Measurements from ENCODE around the gene RFX8. TPM values are rescaled to one million over a fixed set of nuclear protein-coding genes. Genes with fewer than 3 reads are reported as not detected.

Gene RFX8
- total and polyA plus RNA-seq, 2 of the 8 experiments (the other 6 are each of a cell fraction or from before 2014, with no cell fraction given): 0.60 to 0.97 TPM

DNA sequence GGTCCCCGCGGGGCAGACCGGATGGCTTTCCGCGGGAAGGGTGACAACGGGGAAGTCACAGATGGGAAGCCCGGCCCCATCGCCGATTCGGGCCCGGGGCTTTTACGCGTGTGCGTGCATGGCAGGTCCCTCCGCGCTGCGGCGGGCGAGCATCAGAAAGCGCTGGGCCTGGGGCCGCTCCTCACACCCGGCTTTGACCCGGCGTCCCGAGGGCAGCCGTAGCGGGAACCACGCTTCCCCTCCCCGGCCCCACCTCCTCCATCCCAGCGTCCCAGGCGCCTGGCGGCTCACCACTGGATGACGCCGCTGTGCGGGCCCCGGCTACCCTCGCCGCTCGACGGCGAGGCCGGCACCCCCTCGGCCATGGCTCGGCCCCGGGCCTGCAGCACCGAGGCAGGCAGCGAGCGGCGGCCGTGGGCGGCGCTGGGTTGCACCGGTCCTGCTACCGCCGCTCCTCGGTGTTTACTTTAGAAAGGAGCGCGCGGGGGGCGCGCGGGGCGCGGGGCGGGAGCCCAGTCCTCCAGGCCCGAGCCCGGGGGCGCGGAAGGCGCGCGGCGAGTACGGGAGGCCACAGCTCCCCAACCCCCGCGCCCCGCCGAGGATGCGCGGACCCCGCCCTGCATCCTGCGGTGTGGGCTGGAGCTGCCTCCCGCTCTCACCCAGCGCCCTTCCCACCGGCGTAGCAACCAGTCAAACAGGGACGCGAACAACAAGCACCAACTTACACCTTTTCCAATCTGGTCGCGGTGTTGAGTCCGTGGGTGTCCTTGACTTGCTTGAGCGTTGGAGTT, 806 bp downstream of the RFX8 start:
- H2BK20ac ChIP-seq (ENCODE audit: low read length): no peak overlapping the region
- H2BK12ac ChIP-seq (ENCODE audit: low read depth, low read length): no peak overlapping the region
- H3K36me3 ChIP-seq (ENCODE audit: control insufficient read depth in 2 of 4, insufficient read depth in 4 of 4, low read length in 3 of 4): no peaks in the 10 kb centered on the region
- H3K4me3 ChIP-seq (ENCODE audit: extremely low read depth in 1 of 4, insufficient read depth in 2 of 4, low read depth in 3 of 4, low read length in 4 of 4): peak overlapping the region; percentile 46 to 72 (median 50)
- peak overlapping the region in 3 of 4 experiments; percentile 29 to 45 (median 29); a peak in 5 of 7 replicates for H3K9ac ChIP-seq (replicated peaks in 1 of 4; ENCODE audit: extremely low read depth in 1 of 4, low read depth in 3 of 4, low read length in 3 of 4)
- H3K79me1 ChIP-seq (ENCODE audit: low read depth, low read length): no peaks in the 10 kb centered on the region
- H3K79me2 ChIP-seq (ENCODE audit: control insufficient read depth in 1 of 2, insufficient read depth in 2 of 2, low read length in 2 of 2): no peaks in the 10 kb centered on the region
- no peaks in the 10 kb centered on the region; the same call in 1 of the 2 replicates for H3K23me2 ChIP-seq (ENCODE audit: low read depth, low read length)
- H4K91ac ChIP-seq (replicated peaks; ENCODE audit: insufficient read length, low read length): peak overlapping the region; percentile 92
- no peaks in the 10 kb centered on the region for H4K20me1 ChIP-seq (replicated peaks in 1 of 2; ENCODE audit: control insufficient read depth in 1 of 2, insufficient read depth in 2 of 2, low read length in 2 of 2)
- DNase-seq (ENCODE audit: low read depth in 1 of 2, low spot score in 2 of 2): peak in 1 of 2 experiments; percentile 79
- no peak overlapping the region for H3K23ac ChIP-seq (ENCODE audit: insufficient read length)
- H3K9me3 ChIP-seq (ENCODE audit: insufficient read depth in 2 of 2, low read depth in 1 of 2, low read length in 1 of 2): no peaks in the 10 kb centered on the region
- peak overlapping the region; percentile 17; the same call in 1 of the 2 replicates for H3K18ac ChIP-seq (ENCODE audit: extremely low read depth, low read length)
- no peak overlapping the region for H2BK15ac ChIP-seq (ENCODE audit: low read length)
- H2BK5ac ChIP-seq (ENCODE audit: low read depth, low read length): no peak overlapping the region
- H3K27me3 ChIP-seq (replicated peaks in 1 of 4; ENCODE audit: control insufficient read depth in 3 of 4, extremely low read depth in 1 of 4, insufficient read depth in 3 of 4, low read length in 3 of 4): peaks cover 0 to 5% (median 2%) of the 10 kb centered on the region in 4 experiments; a peak in 2 of 7 replicates
- peak overlapping the region; percentile 31 for H4K5ac ChIP-seq (ENCODE audit: insufficient read length, low read depth, low read length)
- peak overlapping the region; percentile 8 for H3K56ac ChIP-seq (replicated peaks; ENCODE audit: insufficient read length, low read depth, low read length)
- no peak overlapping the region for H3K4ac ChIP-seq (replicated peaks; ENCODE audit: insufficient read length, low read depth, low read length)
- H2AFZ ChIP-seq (ENCODE audit: low read length): 0 out of 2 replicates have a peak overlapping the region, but pooled peaks have one; percentile 86
- H2BK120ac ChIP-seq (replicated peaks; ENCODE audit: low read depth, low read length): no peak overlapping the region
- H3K4me2 ChIP-seq (ENCODE audit: insufficient read depth in 1 of 2, low read depth in 2 of 2, low read length in 2 of 2): peak overlapping the region; percentile 70 to 73
- CTCF ChIA-PET (ENCODE audit: partially characterized antibody): interaction anchor here (0.6 to 1.3 kb wide), 5 partner anchors 9 to 758 kb away, joined by 3 to 5 read pairs (median 3); no protein-coding TSS in a partner anchor
- no peak overlapping the region for H3K27ac ChIP-seq (ENCODE audit: low read depth, low read length)
- POLR2A ChIA-PET (ENCODE audit: partially characterized antibody): interaction anchor here (0.8 to 1.0 kb wide), 2 partner anchors 10 to 268 kb away, joined by 3 to 5 read pairs; no protein-coding TSS in a partner anchor
- no peak overlapping the region for H2AK5ac ChIP-seq (ENCODE audit: low read depth, low read length)
- no peak overlapping the region for H3K14ac ChIP-seq (ENCODE audit: insufficient read length)
- WGBS, 2 experiments (ENCODE audit: extremely low coverage in 1 of 2, insufficient coverage in 1 of 2, insufficient read length in 1 of 2, insufficient replicate concordance in 2 of 2, low coverage in 1 of 2, low lambda C conversion rate in 2 of 2, missing lambda C conversion rate in 1 of 2): 4% methylated on average over 42 of the region's 92 CpGs; no CpG with 5 or more reads in 1 of the 2 experiments
- FAIRE-seq: no peak
- peaks cover 3 to 7% (median 4%) of the 10 kb centered on the region in 4 experiments for H3K4me1 ChIP-seq (replicated peaks in 1 of 4; ENCODE audit: control insufficient read depth in 3 of 4, insufficient read depth in 4 of 4, low read length in 3 of 4)
- H4K8ac ChIP-seq (ENCODE audit: extremely low read depth, insufficient read depth, low read length): peak overlapping the region; percentile 19
- TF ChIP-seq RAD21 (IDR thresholded peaks at IDR 0.05 in 1 of 2, conservative IDR thresholded peaks at IDR 0.05 in 1 of 2; ENCODE audit: low read depth in 2 of 2, low read length in 2 of 2) (0 out of 4 replicates have a peak, but pooled peaks of 1 of the 2 experiments have one; percentile 3), JUND (IDR thresholded peaks at IDR 0.05; ENCODE audit: low read length) (no peak), KDM4A (IDR thresholded peaks at IDR 0.05; ENCODE audit: low read depth, low read length, severe bottlenecking) (peak; percentile 72), MAFK (IDR thresholded peaks at IDR 0.05; ENCODE audit: low read depth, low read length) (no peak), RBBP5 (IDR thresholded peaks at IDR 0.05; ENCODE audit: borderline replicate concordance, low read depth, low read length) (peak; percentile 53; the same call in 1 of the 2 replicates), TAF1 (IDR thresholded peaks at IDR 0.05; ENCODE audit: low read depth, low read length) (0 out of 2 replicates have a peak, but pooled peaks have one; percentile 22), SUZ12 (IDR thresholded peaks at IDR 0.05; ENCODE audit: low read length) (0 out of 2 replicates have a peak, but pooled peaks have one; percentile 21), POLR2A (IDR thresholded peaks at IDR 0.05; ENCODE audit: control extremely low read depth in 1 of 2, low read depth in 2 of 2, low read length in 2 of 2) (peak in 1 of 2 experiments; percentile 55; a peak in 2 of 3 replicates), NANOG (IDR thresholded peaks at IDR 0.05; ENCODE audit: insufficient read depth, low read depth, low read length, poor library complexity, severe bottlenecking) (no peak)
- TF ChIP-seq, protein P1, sequence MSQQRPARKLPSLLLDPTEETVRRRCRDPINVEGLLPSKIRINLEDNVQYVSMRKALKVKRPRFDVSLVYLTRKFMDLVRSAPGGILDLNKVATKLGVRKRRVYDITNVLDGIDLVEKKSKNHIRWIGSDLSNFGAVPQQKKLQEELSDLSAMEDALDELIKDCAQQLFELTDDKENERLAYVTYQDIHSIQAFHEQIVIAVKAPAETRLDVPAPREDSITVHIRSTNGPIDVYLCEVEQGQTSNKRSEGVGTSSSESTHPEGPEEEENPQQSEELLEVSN (IDR thresholded peaks at IDR 0.05): peak; percentile 84

Measured in H1 (cell line).